GM21825 (cell line): Measurements from ENCODE around the gene GRPEL2.

Source experiments
- ATAC-seq: cut with Tn5 transposase; IDR thresholded peaks from one replicate; pipeline ENCODE4 v1.9.1; 2021; ENCODE audit warnings: mild to moderate bottlenecking, moderate library complexity; ENCODE audit not compliant: unreplicated experiment

Gene GRPEL2

DNA sequence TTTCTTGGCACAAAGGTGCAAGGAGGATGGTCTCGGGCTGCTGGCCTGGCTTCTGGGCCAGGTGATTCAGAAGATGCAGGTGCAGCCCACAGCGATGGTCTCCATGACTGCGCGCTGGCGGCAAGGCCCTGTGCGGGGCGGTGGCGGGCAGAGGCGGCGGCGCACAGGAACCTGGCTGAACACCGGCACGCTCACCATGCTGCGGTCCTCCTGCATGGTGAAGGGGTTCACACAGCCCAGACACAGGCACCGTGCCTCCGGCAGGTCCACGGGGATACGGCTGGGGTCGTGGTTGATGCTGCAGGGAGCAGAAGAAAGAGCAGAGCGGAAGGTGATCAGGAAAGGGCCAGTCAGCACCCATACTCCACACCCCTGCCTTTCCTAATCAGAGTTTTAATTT lies 29.0 kb downstream of the GRPEL2 start:
- ATAC-seq: no peak

DNA sequence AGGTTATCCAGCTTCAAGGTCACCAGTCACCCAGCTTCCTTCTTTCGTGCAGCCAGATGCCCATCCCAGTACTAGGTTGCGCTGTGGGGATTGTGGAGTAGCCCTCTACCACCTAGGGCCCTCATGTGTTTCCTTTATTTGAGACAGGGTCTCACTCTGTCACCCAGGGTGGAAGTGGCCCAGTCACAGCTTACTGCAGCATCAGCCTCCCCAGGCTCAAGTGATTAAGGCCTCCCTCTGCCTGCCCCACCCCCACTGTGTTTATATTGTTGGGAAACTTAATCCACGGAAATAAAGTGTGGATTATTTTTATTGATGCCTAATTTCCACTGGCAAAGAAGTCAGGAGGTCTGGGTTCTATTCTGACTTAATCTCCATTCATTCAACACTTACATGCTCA lies 29.5 kb downstream of the GRPEL2 start:
- ATAC-seq: no peak

DNA sequence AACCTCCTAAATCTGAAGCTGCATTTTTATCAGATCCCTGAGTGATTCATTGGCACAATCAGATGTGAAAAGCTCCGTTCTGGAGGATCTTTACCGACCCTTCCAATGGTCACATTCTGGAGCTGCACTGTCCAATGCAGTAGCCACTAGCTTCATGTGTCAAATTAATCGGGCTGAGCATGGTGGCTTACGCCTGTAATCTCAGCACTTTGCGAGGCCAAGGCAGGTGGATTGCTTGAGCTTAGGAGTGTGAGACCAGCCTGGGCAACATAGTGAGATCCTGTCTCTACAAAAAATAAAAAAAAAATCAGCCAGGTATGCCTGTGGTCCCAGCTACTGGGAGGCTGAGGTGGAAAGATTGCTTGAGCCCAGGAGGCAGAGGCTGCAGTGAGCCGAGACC lies 30.1 kb downstream of the GRPEL2 start:
- no peak for ATAC-seq

DNA sequence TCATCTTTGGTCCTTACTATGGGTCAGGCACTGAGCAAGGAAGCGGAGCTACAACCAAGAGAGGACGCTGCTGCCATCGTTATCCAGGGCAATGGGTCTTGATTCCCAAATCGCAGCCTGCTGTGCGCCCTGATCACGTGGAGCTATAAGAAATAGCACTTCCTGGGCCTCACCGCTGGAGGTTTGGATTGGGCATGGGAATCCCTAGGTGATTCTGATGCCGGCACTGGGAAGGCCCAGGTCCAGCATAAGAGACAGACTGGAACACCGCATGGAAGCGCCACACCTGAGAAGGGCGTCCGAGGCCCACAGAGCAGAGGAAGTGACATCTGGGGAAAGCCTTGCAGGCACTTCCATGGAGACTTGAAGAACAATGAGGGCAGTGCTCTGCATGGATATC lies 30.8 kb downstream of the GRPEL2 start:
- no peak for ATAC-seq

DNA sequence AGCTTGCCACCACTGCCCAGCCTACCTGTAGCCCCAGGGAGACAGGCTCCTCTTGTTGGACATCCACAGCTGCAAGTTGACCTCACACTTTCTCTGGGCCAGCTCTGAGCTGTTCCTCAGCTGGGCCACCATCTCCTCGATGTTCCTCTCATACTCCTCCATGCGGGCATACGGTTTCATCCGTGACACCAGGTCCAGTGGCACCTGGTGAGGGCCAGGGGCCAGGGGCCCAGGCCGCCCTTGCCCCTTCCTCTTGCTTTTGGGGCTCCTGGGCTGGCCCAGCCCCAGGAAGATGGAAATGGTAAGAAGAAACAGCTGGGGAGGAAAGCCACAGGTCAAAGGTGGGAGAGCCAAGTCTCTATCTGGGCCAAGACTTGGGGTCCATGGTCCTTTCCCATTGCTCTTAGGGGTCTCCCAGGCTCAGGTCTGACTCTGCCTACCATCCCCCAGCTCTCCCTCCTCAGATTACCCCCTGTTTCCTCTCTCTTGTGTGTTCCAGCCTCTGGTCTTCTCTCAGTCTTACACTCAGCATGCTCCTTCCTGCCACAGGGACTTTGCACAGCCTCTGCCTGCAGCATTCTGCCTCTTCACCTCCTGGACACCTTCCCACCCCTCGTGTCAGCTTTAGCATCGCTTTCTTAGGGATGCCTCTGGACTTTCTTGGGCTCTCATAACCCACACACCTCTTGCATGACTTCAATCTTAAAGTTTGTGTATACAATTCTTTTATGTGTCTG lies 31.6 kb downstream of the GRPEL2 start:
- ATAC-seq: no peak

DNA sequence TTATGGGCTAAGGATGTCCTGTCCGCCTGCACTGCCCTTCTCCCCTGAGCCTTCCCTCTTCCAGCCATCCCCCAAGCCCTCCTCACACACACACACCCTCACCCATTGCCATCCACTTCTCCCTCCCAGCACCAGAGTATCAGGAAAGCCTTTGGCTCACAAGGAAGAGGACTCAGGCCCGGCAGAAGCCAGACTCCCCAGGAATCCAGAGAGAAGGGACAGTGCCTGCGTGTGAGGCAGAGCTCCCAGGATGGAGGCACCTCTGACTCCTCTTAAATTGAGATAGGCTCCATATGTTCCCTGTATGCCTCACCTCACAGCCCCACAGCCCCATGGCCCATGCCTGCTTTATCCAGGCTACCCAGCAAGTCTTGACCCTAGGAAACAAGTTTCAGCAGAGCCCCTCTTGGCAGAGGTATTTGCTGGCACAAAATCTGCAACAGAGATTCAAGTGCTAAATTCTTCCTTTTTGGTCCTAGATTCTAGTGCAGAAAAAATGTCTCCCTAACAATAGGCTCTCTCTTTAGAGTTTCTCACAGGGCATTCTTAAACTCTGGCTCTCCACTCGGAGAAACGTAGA lies 33.0 kb downstream of the GRPEL2 start:
- no peak for ATAC-seq

DNA sequence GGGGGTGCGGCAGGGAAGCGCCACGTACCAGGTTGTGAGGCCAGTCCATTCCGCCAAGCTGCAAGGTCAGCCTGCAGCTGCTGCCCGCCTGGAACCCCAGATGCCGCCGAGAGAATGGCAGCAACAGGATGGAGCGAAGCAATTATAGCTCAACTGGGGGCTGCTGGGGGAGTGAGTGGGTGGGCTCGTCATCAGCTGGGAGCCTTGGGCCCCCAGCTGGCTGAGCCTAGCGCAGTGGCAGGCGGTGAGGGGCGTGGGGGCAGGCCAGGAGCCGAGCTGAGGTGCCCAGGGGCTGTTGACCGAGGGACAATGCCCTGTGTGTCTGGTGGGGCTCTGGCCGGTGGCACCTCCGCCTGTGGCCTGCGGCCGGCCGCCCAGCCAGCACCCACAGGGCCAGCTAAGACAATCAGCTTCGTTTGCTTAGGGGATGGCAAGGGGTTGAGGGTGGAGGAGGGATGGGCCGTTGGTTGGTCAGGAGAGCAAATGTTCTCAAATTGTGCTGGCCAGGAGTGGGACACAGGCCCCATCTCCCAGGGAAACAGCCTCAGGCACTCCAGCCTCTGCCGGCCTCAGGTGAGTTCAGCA lies 34.0 kb downstream of the GRPEL2 start, which contains the start of gene IL17B:
Gene IL17B, minus strand, starts transcription at position 116 of the 585 bp plus-strand sequence. Its CDS starts 67 bp downstream, at position 49.
- ATAC-seq: no peak

DNA sequence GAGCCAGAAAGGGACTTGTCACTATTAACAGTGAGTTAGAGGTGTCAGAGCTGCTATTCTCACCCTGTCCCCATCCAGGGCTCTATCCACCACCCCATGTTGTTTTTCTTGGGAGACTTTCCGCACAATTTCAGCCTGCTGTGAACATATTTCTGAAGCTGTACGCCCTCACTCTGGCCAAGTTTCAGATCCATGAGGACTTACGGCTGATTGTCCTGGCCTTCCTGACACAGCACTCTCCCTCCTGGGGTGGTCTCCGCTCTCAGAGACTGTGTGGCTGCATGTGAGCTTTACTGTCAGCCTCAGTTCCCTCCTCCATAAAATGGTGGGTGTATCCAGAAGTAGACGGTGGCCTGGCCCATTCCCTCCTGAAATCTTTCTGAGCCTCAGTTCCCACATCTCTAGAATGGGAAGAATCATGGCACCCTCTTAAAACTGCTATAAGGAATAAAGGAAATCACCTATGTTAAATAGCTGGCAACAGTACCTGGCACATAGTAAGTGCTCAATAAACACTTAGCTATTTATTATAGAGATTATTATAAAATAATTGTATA lies 34.6 kb downstream of the GRPEL2 start:
- ATAC-seq: no peak

DNA sequence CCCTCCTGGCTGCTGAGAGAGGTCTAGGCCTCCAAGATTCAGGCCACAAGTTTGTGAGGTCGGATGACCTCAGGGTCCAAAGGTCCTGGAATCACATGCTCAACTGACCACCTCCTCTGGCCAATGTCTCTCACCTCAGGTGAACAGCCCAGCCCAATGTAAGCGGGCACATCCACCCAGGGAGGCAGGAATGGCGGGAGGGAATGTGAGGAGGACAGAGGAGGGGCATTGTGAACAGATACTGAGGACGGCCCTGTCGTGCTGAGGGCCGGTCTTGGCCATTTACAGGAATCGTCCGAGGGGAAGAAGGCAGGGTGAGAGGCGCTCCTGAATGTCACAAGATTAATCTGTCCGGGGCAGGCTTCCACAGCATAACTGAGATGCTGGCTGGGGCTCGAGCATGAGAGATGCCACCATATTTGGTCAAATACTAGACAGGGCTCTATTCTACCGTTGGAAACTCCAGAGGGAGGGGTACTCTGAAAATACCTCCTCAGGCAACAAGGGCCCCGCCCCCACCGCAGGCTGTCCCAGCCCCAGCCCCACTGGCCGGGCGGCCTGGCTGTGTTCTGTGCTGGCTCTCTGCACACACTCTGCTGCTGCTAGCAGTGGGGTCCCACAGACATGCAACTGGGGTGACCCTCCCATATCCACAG lies 35.3 kb downstream of the GRPEL2 start:
- no peak for ATAC-seq

DNA sequence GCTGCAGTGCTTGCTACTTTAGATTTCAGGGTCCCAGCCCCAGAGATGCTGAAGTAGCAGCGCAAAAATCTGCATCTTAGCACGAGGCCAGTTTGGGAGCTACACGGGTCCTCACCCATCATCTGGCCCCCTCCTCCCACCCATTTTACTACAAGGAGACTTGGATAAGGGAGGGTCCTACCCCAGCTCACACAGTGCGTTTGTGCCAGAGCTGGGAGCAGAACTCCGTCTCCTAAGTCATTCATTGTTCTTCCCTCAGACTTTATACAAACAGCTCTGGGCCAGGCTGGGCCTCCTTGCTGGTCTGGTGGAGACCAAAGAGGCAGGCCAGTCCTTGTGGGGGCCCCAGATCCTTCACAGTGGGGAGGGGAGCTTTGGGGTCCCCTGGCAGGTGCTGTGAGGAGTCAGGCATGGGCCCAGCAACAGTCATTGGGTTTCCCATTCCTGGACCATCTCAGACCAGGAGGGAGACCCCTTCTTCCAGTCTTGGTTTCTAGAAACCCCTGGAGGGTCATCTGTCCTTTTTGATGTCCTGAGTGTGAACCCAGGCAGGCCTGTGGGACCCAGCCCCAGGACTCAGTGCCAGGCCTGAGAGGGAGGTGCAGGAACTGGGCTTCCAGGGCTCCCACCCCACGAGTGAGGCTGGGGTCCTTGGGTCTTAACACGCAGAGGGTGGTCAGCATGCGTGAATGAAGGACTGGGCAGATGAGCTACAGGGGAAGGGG lies 36.1 kb downstream of the GRPEL2 start:
- no peak for ATAC-seq

DNA sequence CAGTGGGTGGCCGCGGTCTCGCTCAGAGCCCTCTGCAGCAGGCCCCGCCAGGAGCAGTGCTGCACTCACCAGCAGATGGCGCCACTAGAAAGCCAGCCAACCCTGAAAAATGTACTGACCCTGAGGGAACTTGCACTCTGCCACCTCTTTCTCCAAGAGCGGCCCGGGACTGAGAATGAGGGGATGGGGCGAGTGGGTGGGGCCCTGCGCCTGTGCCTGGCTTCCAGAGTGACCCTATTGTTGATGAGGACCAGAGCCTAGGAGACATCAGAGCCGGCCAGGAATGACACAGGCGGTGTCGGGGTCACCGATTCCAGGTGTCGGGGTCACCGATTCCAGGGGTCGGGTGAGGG lies 36.7 kb downstream of the GRPEL2 start:
- peak; percentile 61 for ATAC-seq

DNA sequence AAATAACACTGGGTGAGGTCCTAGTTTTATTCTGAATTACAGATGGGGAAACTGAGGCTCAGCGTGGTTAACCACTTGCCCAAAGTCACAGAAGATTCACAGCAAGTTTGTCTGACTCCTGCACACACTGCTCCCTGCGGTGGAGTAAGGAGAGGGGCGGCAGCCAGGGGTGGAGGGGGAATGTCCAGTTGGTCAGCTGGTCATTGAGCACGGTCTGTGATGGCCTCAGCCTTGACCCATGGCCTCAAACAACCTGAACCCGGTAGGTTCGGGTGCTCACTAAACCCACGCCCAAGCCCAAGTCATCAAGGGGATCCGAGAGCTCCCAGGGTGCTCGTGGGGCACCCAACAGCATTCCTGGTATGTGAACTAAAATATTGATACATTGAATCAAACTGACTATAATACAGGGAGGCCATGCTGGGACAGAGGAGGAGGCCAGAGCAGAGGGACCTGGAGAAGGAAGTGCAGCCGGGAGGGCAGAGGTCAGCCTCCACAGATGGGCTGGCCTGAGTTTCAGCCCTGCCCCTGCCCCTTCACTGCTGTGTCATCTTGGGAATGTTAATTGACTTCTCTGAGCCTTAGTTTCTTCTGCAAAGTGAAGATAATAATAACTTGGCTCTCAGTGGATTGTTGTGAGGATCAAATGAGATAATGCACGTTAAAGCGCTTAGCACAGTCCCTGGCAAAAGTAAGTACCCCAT lies 37.4 kb downstream of the GRPEL2 start:
- ATAC-seq: no peak

DNA sequence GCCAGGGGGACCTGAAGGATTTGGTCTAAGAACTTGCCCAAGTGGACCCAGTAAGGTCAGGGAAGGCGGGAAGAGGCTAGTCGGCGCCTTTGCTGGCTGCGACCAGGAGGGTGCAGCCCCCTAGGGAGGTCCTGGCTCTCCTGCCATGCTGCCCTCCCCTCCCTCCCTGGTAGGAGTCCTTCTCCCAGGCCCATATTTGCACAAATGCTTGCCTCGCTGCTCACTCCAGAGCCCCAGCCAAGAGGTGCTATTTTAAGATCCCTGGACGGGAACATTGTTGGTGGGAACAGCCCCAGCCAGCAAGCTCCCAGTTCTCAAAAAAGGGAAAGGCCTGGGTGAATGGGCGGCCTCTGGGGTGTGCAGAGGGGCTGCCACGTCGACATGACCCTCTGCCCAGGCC lies 38.1 kb downstream of the GRPEL2 start:
- ATAC-seq: no peak

DNA sequence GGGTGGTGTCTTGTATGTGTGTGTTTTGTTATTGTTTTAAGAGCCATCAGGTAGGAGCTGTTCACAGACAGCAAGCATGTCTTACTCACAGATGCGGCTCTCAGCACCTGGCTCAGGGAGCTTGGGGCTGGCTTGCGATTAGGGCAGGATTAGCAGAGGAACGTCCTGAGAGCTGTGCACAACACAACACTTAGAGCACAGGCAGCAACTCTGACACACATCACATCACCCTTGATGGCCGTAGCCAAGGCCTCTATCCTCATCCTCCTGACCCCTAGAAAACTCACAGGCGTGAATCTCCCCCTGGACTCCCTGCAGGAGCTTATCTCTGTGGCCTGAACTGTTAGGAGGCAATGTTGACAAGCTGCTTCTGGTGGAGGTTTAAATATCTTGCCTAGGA lies 40.9 kb downstream of the GRPEL2 start:
- ATAC-seq: no peak

DNA sequence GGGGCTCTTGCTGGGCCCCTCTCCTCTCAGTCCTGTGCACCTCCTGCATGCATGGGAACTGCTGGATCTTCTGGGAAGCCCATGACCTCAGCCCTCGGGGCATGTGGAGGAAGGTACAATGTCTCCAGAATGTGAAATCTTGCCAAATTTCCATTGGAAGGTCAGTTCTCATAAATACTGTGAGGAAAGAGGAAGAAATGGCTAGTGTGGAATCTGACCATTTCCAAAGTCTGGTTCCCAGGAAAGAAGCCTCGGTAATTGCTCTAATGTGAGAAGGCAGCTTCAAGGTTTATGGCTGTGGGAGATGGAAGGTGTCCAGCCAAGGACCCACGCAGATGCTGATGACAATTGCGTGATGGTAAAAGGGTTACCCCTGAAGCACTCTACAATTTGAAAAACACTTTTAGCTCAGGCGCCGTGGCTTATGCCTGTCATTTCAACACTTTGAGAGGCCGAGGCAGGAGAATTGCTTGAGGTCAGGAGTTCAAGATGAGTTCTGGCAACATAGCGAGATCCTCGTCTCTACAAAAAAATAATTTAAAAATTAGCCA lies 41.9 kb downstream of the GRPEL2 start:
- no peak for ATAC-seq

DNA sequence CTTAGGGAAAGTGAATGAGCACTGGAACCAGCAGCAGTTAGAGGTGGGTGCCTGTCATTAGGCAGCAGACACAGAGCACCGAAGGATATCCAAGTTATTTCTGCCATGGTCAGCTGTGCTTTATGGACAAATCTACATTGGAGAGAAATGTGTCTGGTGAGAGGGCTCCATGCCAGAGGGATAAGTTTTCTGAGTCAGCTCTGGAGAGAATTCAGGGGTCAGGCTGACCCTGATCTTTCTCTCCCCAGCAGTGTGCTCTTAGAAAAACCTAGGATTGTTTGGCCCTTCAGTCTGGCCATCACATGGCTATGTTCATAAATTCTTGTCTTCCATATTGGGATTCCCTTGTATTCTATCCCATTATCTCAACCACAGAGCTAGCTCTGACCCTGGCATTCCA lies 42.7 kb downstream of the GRPEL2 start:
- no peak for ATAC-seq

DNA sequence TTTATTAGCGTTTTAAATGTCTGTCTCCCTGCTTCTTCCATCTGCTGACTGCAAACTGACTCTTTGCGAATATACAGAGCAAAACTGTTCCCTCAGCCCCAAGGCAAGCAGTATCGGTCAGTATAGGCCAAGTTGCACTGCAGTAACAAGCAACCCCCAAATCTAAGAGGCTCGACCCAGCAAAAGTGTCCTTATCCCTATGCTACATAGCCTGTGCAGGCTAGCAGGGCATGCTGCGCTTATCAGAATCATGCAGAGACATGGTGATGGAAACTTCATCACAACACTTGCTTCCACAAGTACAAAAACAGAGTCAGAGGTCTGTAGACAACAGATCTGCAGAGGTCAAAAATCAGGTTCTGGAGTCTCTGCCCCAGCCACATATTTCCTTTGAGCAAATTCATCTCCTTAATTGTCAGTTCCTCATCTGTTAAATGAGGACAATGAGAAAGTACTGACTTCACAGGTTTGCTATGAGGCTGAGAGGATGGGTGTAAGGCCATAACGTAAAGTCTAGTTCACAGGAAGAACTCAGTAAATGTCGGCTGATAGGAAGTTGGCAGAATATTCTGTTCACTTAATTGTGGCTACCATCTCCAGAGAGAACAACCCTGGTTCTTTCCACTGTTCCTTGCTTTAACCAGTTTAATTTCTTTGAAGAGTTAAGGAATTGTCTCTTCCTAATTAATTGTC lies 43.3 kb downstream of the GRPEL2 start:
- ATAC-seq: no peak

DNA sequence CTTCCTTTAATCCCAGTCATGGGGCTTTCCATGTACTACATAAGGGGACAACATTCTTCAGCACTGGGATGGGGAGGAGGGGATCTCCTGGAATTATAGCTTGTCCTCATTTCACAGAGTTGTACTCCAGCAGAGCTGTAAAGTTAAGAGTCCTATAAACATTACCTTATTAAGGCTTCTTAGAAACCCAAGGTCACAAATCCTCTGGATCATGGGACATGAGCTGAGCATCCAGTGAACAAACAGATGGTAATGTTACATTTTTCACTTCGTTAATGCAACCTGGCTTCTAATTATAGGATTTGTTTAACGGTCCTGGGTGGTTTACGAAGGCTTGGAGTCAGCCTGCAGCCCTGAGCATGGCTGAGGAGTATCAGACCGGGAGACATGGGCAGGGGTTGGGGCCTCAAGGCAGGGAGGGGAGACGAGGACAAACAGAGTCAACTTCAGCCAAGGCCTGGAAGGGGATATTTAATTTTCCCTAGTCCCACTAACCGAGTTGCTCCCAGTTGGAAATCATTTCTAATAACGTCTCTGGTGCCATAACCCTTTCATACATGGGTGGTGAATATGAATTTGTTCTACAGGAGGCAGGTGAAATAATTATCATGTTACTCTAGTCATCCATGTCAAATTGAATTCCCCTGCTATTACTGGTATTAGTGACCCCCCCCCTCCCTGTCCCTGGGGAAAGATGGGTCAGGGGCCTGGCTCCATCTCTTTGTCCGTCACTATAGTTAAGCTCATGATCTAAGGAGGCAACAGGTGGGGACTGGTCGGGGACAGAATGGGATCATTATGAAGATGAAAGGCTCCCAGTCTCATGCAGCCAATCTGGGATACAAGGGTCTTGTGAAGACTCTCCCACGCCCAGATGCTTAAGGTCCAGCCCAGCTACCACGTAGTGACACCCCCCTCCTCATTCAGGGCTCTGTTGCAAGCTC lies 44.5 kb downstream of the GRPEL2 start:
- no peak for ATAC-seq
